ENCODE results near the gene BMP6.

DNA sequence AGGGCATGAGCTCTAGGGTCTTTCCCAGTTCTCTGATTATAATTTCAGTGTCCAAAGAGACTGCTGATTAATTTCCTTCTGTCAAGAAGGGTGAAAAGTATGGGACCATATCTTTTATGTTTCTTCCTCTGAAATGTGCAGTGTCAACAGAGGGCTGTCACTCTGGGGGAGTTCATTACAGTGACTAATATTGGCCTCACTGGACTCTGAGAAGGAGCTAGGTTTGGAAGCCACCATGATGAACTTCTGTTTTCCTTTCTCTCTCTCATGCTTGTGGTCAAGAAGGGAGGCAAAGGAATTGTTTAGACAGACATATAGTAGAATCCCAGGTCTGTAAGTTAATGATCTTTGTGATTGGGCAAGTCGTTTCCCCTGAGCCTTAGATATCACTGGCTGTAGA, 41.8 kb upstream of the BMP6 start:
- TF ChIP-seq, protein P1, sequence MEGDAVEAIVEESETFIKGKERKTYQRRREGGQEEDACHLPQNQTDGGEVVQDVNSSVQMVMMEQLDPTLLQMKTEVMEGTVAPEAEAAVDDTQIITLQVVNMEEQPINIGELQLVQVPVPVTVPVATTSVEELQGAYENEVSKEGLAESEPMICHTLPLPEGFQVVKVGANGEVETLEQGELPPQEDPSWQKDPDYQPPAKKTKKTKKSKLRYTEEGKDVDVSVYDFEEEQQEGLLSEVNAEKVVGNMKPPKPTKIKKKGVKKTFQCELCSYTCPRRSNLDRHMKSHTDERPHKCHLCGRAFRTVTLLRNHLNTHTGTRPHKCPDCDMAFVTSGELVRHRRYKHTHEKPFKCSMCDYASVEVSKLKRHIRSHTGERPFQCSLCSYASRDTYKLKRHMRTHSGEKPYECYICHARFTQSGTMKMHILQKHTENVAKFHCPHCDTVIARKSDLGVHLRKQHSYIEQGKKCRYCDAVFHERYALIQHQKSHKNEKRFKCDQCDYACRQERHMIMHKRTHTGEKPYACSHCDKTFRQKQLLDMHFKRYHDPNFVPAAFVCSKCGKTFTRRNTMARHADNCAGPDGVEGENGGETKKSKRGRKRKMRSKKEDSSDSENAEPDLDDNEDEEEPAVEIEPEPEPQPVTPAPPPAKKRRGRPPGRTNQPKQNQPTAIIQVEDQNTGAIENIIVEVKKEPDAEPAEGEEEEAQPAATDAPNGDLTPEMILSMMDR (IDR thresholded peaks at IDR 0.05; ENCODE audit: extremely low read depth in 1 of 2, insufficient read depth in 1 of 2, low read depth in 1 of 2, low read length in 2 of 2), result no peak
- TF ChIP-seq POLR2A (IDR thresholded peaks at IDR 0.05; ENCODE audit: low read depth, low read length) (no peak), EZH2 (IDR thresholded peaks at IDR 0.05; ENCODE audit: borderline replicate concordance, low read depth, low read length, severe bottlenecking) (no peak), POLR2AphosphoS5 (IDR thresholded peaks at IDR 0.05; ENCODE audit: insufficient read depth, low read depth, low read length) (no peak), MYC (IDR thresholded peaks at IDR 0.05; ENCODE audit: low read depth, low read length) (no peak), GATA2 (IDR thresholded peaks at IDR 0.05; ENCODE audit: insufficient read depth, insufficient read length, low read depth, low read length) (no peak), FOS (IDR thresholded peaks at IDR 0.05; ENCODE audit: borderline replicate concordance, insufficient read depth, low read length) (no peak)
- TF ChIP-seq, protein P2, sequence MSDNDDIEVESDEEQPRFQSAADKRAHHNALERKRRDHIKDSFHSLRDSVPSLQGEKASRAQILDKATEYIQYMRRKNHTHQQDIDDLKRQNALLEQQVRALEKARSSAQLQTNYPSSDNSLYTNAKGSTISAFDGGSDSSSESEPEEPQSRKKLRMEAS (IDR thresholded peaks at IDR 0.05; ENCODE audit: insufficient read depth, insufficient read length), result no peak

All from endothelial cell of umbilical vein (primary cell).